NT2/D1 (cell line): Measurements from ENCODE around the gene IZUMO1.
"Not testable (repeated sequence)": the region's sequence is repeated elsewhere in the genome, so short reads cannot be mapped to it uniquely, and the experiment has no call there.

ENCODE experiments used
- YY1 ChIP-seq: IDR thresholded peaks from 2 replicates; pipeline ENCODE4 v1.6.1; 2011; ENCODE audit not compliant: insufficient read length, insufficient read depth
- ZNF274 ChIP-seq: IDR thresholded peaks from 2 replicates; pipeline ENCODE4 v1.6.1; 2011; ENCODE audit warnings: mild to moderate bottlenecking, low read depth, low read length

GRCh38 chr19:48786422-48786821, 39.7 kb upstream of the IZUMO1 start:
- TF ChIP-seq YY1, ZNF274: not testable (repeated sequence)
